GM12873 (cell line): Measurements from ENCODE around the gene CCDC88C.

Source experiments
- TF ChIP-seq, protein P1 (sequence below): IDR thresholded peaks from 2 replicates; pipeline ENCODE4 v1.5.1; 2012; ENCODE audit warnings: low read depth, mild to moderate bottlenecking, moderate library complexity, low read length, control low read depth; ENCODE audit not compliant: insufficient read depth; ENCODE audit errors: missing control alignments

Gene CCDC88C

DNA sequence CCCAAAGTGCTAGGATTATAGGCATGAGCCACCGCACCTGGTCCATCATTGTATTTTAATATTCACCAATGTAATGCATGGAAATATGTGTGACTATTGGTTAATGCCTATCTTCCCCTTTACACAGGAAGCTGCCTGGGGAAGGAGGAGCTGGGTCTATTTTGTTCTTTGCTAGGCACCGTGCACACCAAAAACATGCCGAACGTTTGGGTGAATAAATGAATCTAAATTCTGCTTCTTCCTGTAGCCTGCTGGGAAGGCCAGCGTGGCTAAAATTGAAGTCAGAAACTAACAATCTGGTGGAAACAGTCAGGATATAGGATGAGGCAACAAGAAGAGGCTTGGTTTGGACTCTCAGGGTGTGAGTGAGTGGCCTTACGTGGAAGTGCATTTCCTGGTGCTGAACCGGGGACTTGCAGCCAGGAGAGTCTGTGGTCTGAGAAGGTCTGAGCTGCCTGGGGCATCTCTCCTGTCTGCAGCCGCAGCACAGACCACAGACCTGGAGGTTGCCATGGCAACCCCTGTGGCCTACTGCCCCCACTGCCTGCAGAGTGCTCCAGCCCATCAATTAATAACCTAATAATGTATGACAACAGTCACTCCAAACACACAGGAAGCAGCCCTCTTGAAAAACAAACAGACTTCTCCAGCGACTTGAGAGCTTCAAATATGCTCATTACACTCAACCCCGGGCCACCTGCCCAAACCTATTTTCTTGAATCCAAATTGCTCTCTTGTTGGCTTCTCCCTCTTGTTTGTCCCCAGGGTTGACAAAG, 167.6 kb downstream of the CCDC88C start:
- TF ChIP-seq, protein P1, sequence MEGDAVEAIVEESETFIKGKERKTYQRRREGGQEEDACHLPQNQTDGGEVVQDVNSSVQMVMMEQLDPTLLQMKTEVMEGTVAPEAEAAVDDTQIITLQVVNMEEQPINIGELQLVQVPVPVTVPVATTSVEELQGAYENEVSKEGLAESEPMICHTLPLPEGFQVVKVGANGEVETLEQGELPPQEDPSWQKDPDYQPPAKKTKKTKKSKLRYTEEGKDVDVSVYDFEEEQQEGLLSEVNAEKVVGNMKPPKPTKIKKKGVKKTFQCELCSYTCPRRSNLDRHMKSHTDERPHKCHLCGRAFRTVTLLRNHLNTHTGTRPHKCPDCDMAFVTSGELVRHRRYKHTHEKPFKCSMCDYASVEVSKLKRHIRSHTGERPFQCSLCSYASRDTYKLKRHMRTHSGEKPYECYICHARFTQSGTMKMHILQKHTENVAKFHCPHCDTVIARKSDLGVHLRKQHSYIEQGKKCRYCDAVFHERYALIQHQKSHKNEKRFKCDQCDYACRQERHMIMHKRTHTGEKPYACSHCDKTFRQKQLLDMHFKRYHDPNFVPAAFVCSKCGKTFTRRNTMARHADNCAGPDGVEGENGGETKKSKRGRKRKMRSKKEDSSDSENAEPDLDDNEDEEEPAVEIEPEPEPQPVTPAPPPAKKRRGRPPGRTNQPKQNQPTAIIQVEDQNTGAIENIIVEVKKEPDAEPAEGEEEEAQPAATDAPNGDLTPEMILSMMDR = peak; percentile 22

DNA sequence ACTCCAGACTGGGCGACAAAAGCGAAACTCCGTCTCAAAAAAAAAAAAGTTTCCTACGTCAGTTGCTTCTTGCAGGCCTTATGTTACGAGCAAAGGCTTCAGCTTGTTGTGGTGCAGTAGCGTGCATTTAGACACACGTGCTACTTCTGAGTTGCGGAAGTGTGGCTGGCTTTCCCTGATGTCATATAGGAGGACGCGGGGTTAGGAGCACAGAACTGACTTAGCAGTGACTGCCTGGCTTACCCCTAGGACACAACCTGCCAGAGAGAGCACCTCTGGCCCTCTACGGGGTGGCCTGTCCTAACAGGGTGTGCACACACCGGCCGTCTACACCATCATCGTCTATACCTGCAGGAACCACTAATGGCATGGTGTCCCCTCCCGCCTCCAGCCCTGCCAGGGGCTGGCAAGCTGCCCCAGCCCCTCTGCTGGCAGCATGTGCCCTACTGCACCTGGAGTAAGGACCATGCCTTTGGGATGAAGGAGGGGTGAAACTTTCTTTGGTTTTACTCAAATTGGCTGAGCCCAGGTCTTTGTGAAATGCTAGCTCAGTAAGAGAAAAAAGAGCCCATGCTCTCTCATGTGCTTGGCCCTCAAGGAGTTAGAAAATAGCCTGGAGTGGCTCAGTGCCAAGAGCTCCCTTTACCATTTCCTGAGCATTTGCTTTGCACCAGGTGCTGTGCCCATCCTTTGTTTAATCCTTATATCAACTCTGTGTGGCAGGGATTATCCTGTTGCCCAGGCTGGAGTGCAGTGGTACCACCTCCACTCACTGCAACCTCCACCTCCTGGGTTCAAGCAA, 171.4 kb downstream of the CCDC88C start:
- TF ChIP-seq, protein P1 = no peak

DNA sequence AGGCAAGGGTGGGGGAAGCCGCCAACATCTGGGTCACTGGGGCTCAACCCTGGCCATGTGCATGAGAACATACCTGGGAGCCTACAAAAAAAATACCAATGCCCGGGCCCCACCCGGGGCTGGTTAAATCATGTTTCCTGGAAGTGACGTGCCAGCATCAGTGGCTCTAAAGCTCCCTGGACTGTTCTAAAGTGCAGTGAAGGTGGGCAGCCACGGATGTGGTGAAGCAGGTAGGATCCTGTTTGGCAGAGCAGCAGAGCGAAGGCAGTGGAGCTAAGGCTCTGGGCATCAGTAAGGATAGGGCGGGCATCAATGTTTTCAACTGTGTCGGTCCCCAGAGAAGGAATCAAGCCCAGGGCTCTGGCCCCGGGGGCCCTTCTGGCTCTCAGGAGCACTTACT, 172.6 kb downstream of the CCDC88C start:
- TF ChIP-seq, protein P1 = no peak

DNA sequence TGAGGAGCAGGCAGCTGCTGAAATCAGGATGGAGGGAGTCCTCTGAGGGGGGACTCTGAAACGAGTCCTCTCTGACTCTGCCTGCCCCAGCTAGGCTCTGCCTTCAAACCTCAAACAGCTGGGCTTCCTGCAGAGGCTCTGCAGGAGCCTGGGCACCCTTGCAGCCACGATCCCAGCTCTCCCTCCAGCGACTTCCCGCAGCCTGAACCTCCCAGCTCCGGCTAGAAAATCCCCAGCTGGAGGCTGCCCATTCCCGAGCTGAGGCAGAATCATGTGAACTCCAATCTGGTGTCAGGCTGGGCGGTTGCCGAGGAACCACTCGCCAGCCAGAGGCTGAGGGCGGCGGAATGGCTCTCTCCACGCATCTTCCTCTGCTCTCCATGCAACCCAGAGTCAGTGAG, 173.1 kb downstream of the CCDC88C start, which contains the start of gene GPR68:
Gene GPR68 (minus strand): TSS at position 204 of the 401 bp plus-strand sequence. CDS start 9,654 bp downstream, outside the sequence.
- TF ChIP-seq, protein P1 = no peak

DNA sequence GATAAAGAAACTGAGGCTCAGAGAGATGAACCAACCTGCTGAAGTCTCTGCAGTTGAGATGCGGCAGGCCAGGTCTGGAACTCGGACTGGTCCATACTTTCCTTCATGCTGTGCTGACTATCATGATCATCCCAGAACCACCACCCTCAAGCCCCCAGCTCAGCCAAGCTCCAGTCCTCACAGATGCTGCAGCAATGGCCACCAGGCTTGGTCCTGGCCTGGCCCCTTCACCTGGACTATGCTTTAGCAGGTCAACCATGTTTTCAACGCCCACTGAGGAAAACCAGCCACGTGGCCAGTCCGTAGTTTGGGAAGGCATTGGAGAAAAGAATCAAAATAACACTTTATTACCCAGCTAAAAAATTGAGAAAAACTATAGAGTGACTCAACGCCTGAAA, 174.5 kb downstream of the CCDC88C start:
- TF ChIP-seq, protein P1 = no peak

DNA sequence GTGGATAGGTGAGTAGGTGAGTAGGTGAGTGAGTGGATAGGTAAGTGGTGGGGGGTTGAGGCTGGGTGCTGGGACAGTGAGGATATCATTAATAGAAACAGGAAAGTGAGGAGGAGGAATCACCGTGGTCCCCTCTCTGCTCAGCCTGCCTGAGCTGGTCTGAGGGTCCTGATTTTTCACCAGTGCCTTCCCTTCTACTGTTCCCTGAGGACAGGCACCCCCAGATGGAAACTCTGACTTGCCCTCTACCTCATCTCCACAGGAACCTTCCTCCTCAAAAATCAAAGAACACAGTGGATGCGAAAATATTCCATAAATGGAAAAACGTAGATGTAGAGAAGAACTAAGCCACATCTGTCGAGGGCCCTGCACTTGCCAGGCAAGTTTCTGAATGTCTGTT, 175.0 kb downstream of the CCDC88C start:
- TF ChIP-seq, protein P1 = no peak

DNA sequence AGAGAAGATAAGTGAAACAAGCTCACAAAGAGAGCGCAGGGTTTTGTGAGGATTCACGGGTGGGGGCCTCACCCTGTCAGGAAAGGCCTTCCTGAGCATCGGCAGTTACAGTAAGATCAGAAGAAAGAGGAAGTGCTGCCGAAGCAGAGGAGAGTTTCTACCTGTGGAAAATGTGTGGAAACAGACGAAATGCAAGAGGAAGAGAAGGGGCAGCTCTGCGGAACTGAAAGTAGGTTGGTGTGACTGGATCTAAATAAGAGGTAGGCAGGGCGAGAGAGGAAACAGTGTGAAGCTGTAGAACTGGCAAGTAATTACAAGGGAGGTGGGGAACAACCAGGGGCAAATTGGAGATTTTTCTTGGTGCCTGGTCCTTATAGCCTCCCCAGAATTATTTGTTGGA, 175.8 kb downstream of the CCDC88C start:
- TF ChIP-seq, protein P1 = no peak
